GM21619 (cell line): ENCODE data around the gene CHST15.
A peak's percentile ranks its signal among the peaks of the same experiment; 100 is the strongest.

Source experiments
- ATAC-seq: cut with Tn5 transposase; IDR thresholded peaks from one replicate; pipeline ENCODE4 v1.9.1; 2021; ENCODE audit not compliant: unreplicated experiment

Gene CHST15

GRCh38 chr10:124066781-124067714 is 26.4 kb downstream of the CHST15 start:
- no peak for ATAC-seq

GRCh38 chr10:124066126-124066700 is 27.2 kb downstream of the CHST15 start:
- no peak for ATAC-seq

GRCh38 chr10:124065382-124066125 is 27.8 kb downstream of the CHST15 start:
- no peak for ATAC-seq

GRCh38 chr10:124064676-124065075 is 28.7 kb downstream of the CHST15 start:
- ATAC-seq, result no peak

- ATAC-seq, result peak; percentile 53
Measured at GRCh38 chr10:124063750-124064603, 29.4 kb downstream of the CHST15 start.

- ATAC-seq, result no peak
Measured at GRCh38 chr10:124062390-124062789, 31.0 kb downstream of the CHST15 start.

- no peak for ATAC-seq
Measured at GRCh38 chr10:124061030-124061429, 32.4 kb downstream of the CHST15 start.

GRCh38 chr10:124060148-124060720 is 33.2 kb downstream of the CHST15 start:
- ATAC-seq, result no peak

GRCh38 chr10:124059551-124059950 is 33.8 kb downstream of the CHST15 start:
- ATAC-seq, result no peak

GRCh38 chr10:124058346-124059003 is 34.9 kb downstream of the CHST15 start:
- no peak for ATAC-seq

- no peak for ATAC-seq
Measured at GRCh38 chr10:124057601-124058000, 35.8 kb downstream of the CHST15 start.

GRCh38 chr10:124056337-124056980 is 36.9 kb downstream of the CHST15 start:
- ATAC-seq, result no peak

GRCh38 chr10:124053971-124054370 is 39.4 kb downstream of the CHST15 start:
- no peak for ATAC-seq

- ATAC-seq, result no peak
Measured at GRCh38 chr10:124052561-124052960, 40.8 kb downstream of the CHST15 start.

GRCh38 chr10:124050021-124051015 is 43.1 kb downstream of the CHST15 start:
- ATAC-seq, result no peak

- no peak for ATAC-seq
Measured at GRCh38 chr10:124049484-124049883, 43.9 kb downstream of the CHST15 start.

GRCh38 chr10:124048371-124049290 is 44.8 kb downstream of the CHST15 start:
- no peak for ATAC-seq
